Kidney capillary endothelial cell (primary cell): Measurements from ENCODE around the gene EIF4ENIF1.
A peak's percentile ranks its signal among the peaks of the same experiment; 100 is the strongest.
"Not testable (repeated sequence)": the region's sequence is repeated elsewhere in the genome, so short reads cannot be mapped to it uniquely, and the experiment has no call there.

Experiments
- DNase-seq: peaks from one replicate; pipeline ENCODE4 v3.0.0-alpha.2; 2018; ENCODE audit warnings: low spot score

The EIF4ENIF1 gene

GRCh38 chr22:31441652-31442051, 48.0 kb downstream of the EIF4ENIF1 start:
- DNase-seq: no peak

- DNase-seq: no peak
Measured at GRCh38 chr22:31440681-31441080, 49.0 kb downstream of the EIF4ENIF1 start.

- no peak for DNase-seq
Measured at GRCh38 chr22:31439808-31440207, 49.8 kb downstream of the EIF4ENIF1 start.

GRCh38 chr22:31436132-31436531, 53.5 kb downstream of the EIF4ENIF1 start:
- DNase-seq: no peak

GRCh38 chr22:31431950-31432349, 57.7 kb downstream of the EIF4ENIF1 start:
- DNase-seq: no peak

- DNase-seq: peak; percentile 48
Measured at GRCh38 chr22:31425331-31426050, 64.2 kb downstream of the EIF4ENIF1 start.

- DNase-seq: not testable (repeated sequence)
Measured at GRCh38 chr22:31402350-31402749, 87.3 kb downstream of the EIF4ENIF1 start.

GRCh38 chr22:31400023-31400397, 89.6 kb downstream of the EIF4ENIF1 start:
- no peak for DNase-seq

- peak; percentile 92 for DNase-seq
Measured at GRCh38 chr22:31399211-31400022, 90.2 kb downstream of the EIF4ENIF1 start, which contains the start of gene DRG1. TSS of gene DRG1 (plus strand) at chr22:31399604. CDS start at chr22:31399684, 80 bp downstream.

- DNase-seq: no peak
Measured at GRCh38 chr22:31398231-31398630, 91.4 kb downstream of the EIF4ENIF1 start.

GRCh38 chr22:31394326-31394725, 95.3 kb downstream of the EIF4ENIF1 start:
- no peak for DNase-seq

GRCh38 chr22:31393893-31394292, 95.7 kb downstream of the EIF4ENIF1 start:
- no peak for DNase-seq
